ENCODE measurements around the gene SETD1B.

SETD1B gene

GRCh38 chr12:121808623-121809022, 4.8 kb downstream of the SETD1B start:
- Histone ChIP-seq H3K9me3 (ENCODE audit: control insufficient read depth in 5 of 5, low read length in 5 of 5) (no peaks in the 10 kb centered on the region), H3K36me3 (ENCODE audit: control insufficient read depth in 5 of 5, insufficient read depth in 5 of 5, low read length in 5 of 5) (peaks cover 0 to 43% (median 33%) of the 10 kb centered on the region in 5 donors), H3K27me3 (ENCODE audit: control insufficient read depth in 5 of 5, insufficient read depth in 4 of 5, low read length in 5 of 5) (no peaks in the 10 kb centered on the region), H3K4me1 (ENCODE audit: control insufficient read depth in 5 of 5, insufficient read depth in 5 of 5, low read length in 5 of 5) (peaks cover 14 to 69% (median 63%) of the 10 kb centered on the region in 5 donors), H3K4me3 (ENCODE audit: low read depth in 1 of 5, low read length in 5 of 5) (no peak overlapping the region), H3K27ac (ENCODE audit: low read depth, low read length) (no peak overlapping the region), H3K9ac (ENCODE audit: low read length in 5 of 5) (no peak overlapping the region)

- H3K36me3 ChIP-seq (ENCODE audit: control insufficient read depth in 5 of 5, insufficient read depth in 5 of 5, low read length in 5 of 5): peaks cover 0 to 52% (median 39%) of the 10 kb centered on the region in 5 donors
- H3K4me1 ChIP-seq (ENCODE audit: control insufficient read depth in 5 of 5, insufficient read depth in 5 of 5, low read length in 5 of 5): peaks cover 14 to 71% (median 66%) of the 10 kb centered on the region in 5 donors
- no peak overlapping the region for H3K9ac ChIP-seq (ENCODE audit: low read length in 5 of 5)
- H3K27ac ChIP-seq (ENCODE audit: low read depth, low read length): no peak overlapping the region
- H3K4me3 ChIP-seq (ENCODE audit: low read depth in 1 of 5, low read length in 5 of 5): no peak overlapping the region
- H3K9me3 ChIP-seq (ENCODE audit: control insufficient read depth in 5 of 5, low read length in 5 of 5): no peaks in the 10 kb centered on the region
- H3K27me3 ChIP-seq (ENCODE audit: control insufficient read depth in 5 of 5, insufficient read depth in 4 of 5, low read length in 5 of 5): no peaks in the 10 kb centered on the region
Observed at GRCh38 chr12:121809712-121810116, 5.9 kb downstream of the SETD1B start.

- Histone ChIP-seq H3K9me3 (ENCODE audit: control insufficient read depth in 5 of 5, low read length in 5 of 5) (no peaks in the 10 kb centered on the region), H3K27ac (ENCODE audit: low read depth, low read length) (no peak overlapping the region), H3K36me3 (ENCODE audit: control insufficient read depth in 5 of 5, insufficient read depth in 5 of 5, low read length in 5 of 5) (peaks cover 0 to 58% (median 45%) of the 10 kb centered on the region in 5 donors), H3K4me1 (ENCODE audit: control insufficient read depth in 5 of 5, insufficient read depth in 5 of 5, low read length in 5 of 5) (peaks cover 14 to 66% (median 62%) of the 10 kb centered on the region in 5 donors), H3K4me3 (ENCODE audit: low read depth in 1 of 5, low read length in 5 of 5) (no peak overlapping the region), H3K9ac (ENCODE audit: low read length in 5 of 5) (no peak overlapping the region), H3K27me3 (ENCODE audit: control insufficient read depth in 5 of 5, insufficient read depth in 4 of 5, low read length in 5 of 5) (no peaks in the 10 kb centered on the region)
Observed at GRCh38 chr12:121810234-121810817, 6.5 kb downstream of the SETD1B start.

- Histone ChIP-seq H3K9me3 (ENCODE audit: control insufficient read depth in 5 of 5, low read length in 5 of 5) (no peaks in the 10 kb centered on the region), H3K9ac (ENCODE audit: low read length in 5 of 5) (peak overlapping the region; percentile 16 to 86 (median 70)), H3K27me3 (ENCODE audit: control insufficient read depth in 5 of 5, insufficient read depth in 4 of 5, low read length in 5 of 5) (no peaks in the 10 kb centered on the region), H3K4me1 (ENCODE audit: control insufficient read depth in 5 of 5, insufficient read depth in 5 of 5, low read length in 5 of 5) (peaks cover 12 to 61% (median 57%) of the 10 kb centered on the region in 5 donors), H3K36me3 (ENCODE audit: control insufficient read depth in 5 of 5, insufficient read depth in 5 of 5, low read length in 5 of 5) (peaks cover 0 to 62% (median 49%) of the 10 kb centered on the region in 5 donors), H3K27ac (ENCODE audit: low read depth, low read length) (peak overlapping the region; percentile 92), H3K4me3 (ENCODE audit: low read depth in 1 of 5, low read length in 5 of 5) (peak overlapping the region; percentile 27 to 78 (median 68))
Observed at GRCh38 chr12:121810833-121811433, 7.1 kb downstream of the SETD1B start.

GRCh38 chr12:121811434-121812319, 7.9 kb downstream of the SETD1B start:
- Histone ChIP-seq H3K4me3 (ENCODE audit: low read depth in 1 of 5, low read length in 5 of 5) (peak overlapping the region; percentile 70 to 93 (median 78)), H3K27me3 (ENCODE audit: control insufficient read depth in 5 of 5, insufficient read depth in 4 of 5, low read length in 5 of 5) (no peaks in the 10 kb centered on the region), H3K27ac (ENCODE audit: low read depth, low read length) (peak overlapping the region; percentile 92), H3K9me3 (ENCODE audit: control insufficient read depth in 5 of 5, low read length in 5 of 5) (no peaks in the 10 kb centered on the region), H3K36me3 (ENCODE audit: control insufficient read depth in 5 of 5, insufficient read depth in 5 of 5, low read length in 5 of 5) (peaks cover 4 to 68% (median 55%) of the 10 kb centered on the region in 5 donors), H3K9ac (ENCODE audit: low read length in 5 of 5) (peak overlapping the region; percentile 16 to 86 (median 70)), H3K4me1 (ENCODE audit: control insufficient read depth in 5 of 5, insufficient read depth in 5 of 5, low read length in 5 of 5) (peaks cover 10 to 53% (median 50%) of the 10 kb centered on the region in 5 donors)

GRCh38 chr12:121812320-121812871, 8.6 kb downstream of the SETD1B start:
- Histone ChIP-seq H3K36me3 (ENCODE audit: control insufficient read depth in 5 of 5, insufficient read depth in 5 of 5, low read length in 5 of 5) (peaks cover 4 to 73% (median 62%) of the 10 kb centered on the region in 5 donors), H3K9me3 (ENCODE audit: control insufficient read depth in 5 of 5, low read length in 5 of 5) (no peaks in the 10 kb centered on the region), H3K27me3 (ENCODE audit: control insufficient read depth in 5 of 5, insufficient read depth in 4 of 5, low read length in 5 of 5) (no peaks in the 10 kb centered on the region), H3K4me1 (ENCODE audit: control insufficient read depth in 5 of 5, insufficient read depth in 5 of 5, low read length in 5 of 5) (peaks cover 8 to 46% (median 42%) of the 10 kb centered on the region in 5 donors), H3K27ac (ENCODE audit: low read depth, low read length) (peak overlapping the region; percentile 92), H3K9ac (ENCODE audit: low read length in 5 of 5) (peak overlapping the region in 4 of 5 donors; percentile 6 to 70 (median 34)), H3K4me3 (ENCODE audit: low read depth in 1 of 5, low read length in 5 of 5) (peak overlapping the region; percentile 70 to 93 (median 78))

- Histone ChIP-seq H3K4me1 (ENCODE audit: control insufficient read depth in 5 of 5, insufficient read depth in 5 of 5, low read length in 5 of 5) (peaks cover 8 to 39% (median 36%) of the 10 kb centered on the region in 5 donors), H3K4me3 (ENCODE audit: low read depth in 1 of 5, low read length in 5 of 5) (peak overlapping the region; percentile 61 to 93 (median 75)), H3K27me3 (ENCODE audit: control insufficient read depth in 5 of 5, insufficient read depth in 4 of 5, low read length in 5 of 5) (no peaks in the 10 kb centered on the region), H3K9ac (ENCODE audit: low read length in 5 of 5) (peak overlapping the region in 1 of 5 donors; percentile 22), H3K9me3 (ENCODE audit: control insufficient read depth in 5 of 5, low read length in 5 of 5) (no peaks in the 10 kb centered on the region), H3K27ac (ENCODE audit: low read depth, low read length) (peak overlapping the region; percentile 92), H3K36me3 (ENCODE audit: control insufficient read depth in 5 of 5, insufficient read depth in 5 of 5, low read length in 5 of 5) (peaks cover 4 to 73% (median 65%) of the 10 kb centered on the region in 5 donors)
Observed at GRCh38 chr12:121812921-121813896, 9.4 kb downstream of the SETD1B start.

- Histone ChIP-seq H3K36me3 (ENCODE audit: control insufficient read depth in 5 of 5, insufficient read depth in 5 of 5, low read length in 5 of 5) (peaks cover 4 to 67% (median 61%) of the 10 kb centered on the region in 5 donors), H3K27me3 (ENCODE audit: control insufficient read depth in 5 of 5, insufficient read depth in 4 of 5, low read length in 5 of 5) (no peaks in the 10 kb centered on the region), H3K4me1 (ENCODE audit: control insufficient read depth in 5 of 5, insufficient read depth in 5 of 5, low read length in 5 of 5) (peaks cover 8 to 37% (median 36%) of the 10 kb centered on the region in 5 donors), H3K27ac (ENCODE audit: low read depth, low read length) (no peak overlapping the region), H3K4me3 (ENCODE audit: low read depth in 1 of 5, low read length in 5 of 5) (no peak overlapping the region), H3K9me3 (ENCODE audit: control insufficient read depth in 5 of 5, low read length in 5 of 5) (no peaks in the 10 kb centered on the region), H3K9ac (ENCODE audit: low read length in 5 of 5) (no peak overlapping the region)
Observed at GRCh38 chr12:121813951-121814350, 10.1 kb downstream of the SETD1B start.

Measured in subcutaneous abdominal adipose tissue (tissue), 5 donors.